ENCODE data around the gene MBD2.
"Not testable (repeated sequence)": the region's sequence is repeated elsewhere in the genome, so short reads cannot be mapped to it uniquely, and the experiment has no call there.

Gene MBD2

DNA sequence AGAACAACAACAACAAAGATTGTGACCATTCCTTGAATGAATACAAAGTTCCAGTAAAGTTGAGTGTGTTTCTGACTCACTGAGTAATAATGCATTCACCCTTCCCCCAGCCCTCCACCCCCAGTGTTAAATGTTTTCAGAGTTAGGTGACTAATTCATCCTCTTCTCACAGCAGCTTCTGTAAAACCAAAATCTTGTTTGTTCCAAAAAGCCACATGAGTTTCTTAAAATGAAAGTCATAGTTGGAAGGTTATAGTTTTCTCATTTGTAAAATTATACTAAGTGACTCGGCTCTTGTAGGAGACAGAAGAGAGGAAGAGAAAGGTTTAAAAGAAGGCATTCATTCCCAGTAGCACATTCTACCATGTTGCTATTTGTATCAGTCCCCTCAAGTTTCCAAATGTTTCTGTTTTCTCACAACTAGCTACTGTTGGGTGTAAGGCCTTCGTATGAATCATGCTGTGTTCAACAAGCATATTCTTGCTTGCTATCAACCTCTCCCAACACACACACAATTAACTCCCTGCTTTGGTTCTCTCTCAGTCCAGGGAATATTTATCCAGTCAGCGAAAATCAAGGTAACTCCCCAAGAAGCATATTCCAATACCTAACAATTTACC, 75.3 kb downstream of the MBD2 start:
- no peak for DNase-seq (ENCODE audit: low spot score)

DNA sequence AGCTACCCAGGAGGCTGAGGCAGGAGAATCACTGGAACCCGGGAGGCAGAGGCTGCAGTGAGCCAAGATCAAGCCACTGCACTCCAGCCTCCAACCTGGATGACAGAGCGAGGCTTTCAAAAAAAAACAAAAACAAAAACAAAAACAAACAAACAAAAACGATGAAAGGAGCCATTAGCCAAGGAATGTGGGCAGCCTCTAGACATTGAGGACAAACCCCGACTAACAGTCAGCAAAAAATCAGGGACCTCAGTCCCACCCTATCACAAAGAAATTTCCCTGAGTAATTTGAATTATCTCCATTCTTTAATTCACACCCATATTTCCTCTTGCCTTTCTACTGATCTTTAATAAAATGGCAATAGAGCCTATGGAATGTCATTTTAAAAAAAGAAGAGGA, 75.8 kb downstream of the MBD2 start:
- DNase-seq (ENCODE audit: low spot score) = no peak

DNA sequence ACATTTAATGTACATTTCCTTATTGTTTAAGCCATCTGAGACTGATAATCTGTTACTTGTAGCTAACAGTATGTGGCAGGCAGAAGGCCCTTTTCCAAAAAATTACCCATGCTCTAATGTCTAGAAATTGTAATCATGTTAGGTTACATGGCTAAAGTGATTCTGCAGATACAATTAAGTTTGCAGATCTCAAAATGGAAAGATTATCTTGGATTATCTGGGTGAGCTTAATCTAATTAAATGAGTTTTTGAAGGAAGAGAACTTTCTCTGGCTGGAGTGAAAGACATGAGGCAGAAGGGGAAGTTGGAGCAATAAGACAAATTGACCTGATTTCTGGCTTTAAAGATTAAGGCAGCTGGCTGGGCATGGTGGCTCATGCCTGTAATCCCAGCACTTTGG, 76.3 kb downstream of the MBD2 start:
- DNase-seq (ENCODE audit: low spot score) = no peak

DNA sequence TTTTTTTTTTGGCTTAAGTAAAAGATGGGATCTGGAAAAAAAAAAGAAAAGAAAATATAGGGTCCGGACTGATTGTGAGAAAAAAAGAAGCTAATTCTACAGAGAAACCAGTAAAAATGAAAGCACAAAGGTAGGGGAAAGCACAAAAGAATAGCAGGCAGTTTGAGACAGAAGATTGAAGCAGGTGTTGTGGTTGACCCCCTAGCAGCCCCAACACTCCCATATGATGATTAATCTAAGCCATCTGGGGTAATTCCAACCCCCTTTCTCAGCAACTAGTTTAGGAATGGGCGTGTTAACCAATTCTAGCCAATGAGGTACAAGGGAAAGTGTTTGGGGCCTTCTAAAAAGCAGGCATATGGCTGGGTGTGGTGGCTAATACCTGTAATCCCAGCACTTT, 77.0 kb downstream of the MBD2 start:
- no peak for DNase-seq (ENCODE audit: low spot score)

DNA sequence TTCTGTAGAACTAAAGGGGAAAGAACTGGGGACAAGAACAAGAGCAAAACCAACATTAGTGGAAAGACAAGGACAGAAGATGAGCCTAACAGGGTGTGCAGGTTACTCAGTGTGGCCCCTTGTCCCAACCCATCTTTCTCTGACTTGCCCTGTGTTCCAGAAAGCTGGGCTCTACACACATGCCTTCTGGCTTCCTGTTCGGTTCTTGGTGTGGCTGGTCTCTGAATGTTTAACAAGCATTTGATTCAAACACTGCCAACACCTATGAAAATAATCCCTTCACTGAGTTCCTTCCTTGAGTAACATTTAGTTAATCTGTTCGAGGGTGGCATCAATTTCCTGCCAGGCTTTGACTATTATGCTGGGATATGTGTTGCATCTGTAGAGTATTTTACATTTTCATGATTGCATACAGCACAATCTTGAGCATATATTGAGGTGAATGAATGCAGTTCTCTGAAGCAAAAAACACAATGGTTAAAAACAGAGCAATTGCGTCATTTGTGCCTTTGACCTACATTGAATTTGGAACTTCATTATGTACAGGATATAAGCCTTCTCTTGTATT, 83.3 kb downstream of the MBD2 start:
- DNase-seq (ENCODE audit: low spot score) = no peak

DNA sequence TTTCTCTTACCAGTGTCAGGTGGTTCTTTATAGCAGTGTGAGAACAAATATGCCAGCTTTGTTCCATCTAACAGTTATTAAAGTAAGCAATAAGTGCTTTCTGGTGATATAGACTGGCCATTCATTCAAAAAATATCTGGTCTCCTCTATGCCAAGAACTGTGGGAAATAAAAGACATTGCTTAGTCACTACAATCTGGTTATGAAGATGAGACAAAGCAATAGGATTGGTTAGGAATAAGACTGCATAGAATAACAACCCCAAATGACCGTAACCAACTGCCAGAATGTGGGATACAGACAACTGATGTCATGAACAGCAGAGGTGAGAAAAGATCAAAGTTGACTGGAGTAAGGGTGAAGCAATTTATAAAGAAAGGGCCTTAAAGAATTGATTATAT, 83.8 kb downstream of the MBD2 start:
- no peak for DNase-seq (ENCODE audit: low spot score)

DNA sequence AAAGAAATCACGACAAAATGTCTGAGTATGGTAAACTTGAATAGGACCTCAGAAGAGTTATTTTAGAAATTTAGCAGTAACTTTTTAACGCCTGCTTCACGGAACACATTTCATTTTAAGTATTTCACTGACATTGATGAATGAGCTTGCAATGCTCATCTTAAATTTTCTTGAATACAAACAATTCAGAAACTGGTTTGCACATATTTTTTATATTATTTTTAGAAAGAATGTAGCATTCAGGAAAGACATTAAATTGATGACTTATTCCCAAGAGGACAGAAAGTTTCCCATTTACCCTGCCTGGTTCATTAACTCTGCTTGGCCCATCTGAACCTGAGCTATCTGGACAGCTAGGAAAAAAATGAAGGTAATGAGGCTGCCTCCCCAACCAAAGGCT, 89.3 kb downstream of the MBD2 start:
- DNase-seq (ENCODE audit: low spot score) = no peak

DNA sequence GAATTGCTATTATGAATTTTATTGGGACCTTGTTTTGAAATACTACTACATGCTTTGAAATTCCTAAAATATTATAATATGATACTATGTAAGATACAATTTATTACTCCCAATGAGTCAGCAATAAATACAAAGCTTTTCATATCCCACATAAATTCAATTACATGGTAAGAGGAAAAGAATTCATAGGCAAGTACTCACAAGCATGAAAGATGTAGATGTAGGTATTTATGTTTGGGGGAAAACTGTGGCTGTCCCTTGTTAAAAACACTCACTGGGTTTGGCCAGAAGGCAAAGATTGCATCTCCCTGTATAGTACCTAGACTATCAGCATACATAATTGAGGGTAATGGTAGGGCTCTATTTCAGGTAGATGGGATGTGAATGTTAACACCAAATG, 90.4 kb downstream of the MBD2 start:
- no peak for DNase-seq (ENCODE audit: low spot score)

DNA sequence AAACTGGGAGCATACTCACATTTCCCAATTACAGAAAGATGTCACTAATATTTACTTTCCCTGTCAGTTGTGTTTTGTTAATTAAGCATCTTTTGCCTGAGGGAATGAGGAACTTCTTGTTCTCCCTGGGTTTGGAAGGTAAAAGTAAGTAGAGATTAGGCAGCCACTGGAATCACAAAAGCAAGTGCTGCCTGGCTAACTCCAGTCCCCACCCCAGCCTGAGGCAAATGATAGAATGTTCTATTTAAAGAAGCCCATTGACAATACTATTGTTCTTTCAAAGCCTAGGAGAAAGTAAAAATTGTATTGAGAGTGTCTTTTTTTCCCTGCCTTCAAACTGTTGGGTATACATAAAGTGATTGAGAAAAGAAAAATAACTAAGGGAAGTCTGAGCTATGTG, 93.8 kb downstream of the MBD2 start:
- DNase-seq (ENCODE audit: low spot score) = no peak

DNA sequence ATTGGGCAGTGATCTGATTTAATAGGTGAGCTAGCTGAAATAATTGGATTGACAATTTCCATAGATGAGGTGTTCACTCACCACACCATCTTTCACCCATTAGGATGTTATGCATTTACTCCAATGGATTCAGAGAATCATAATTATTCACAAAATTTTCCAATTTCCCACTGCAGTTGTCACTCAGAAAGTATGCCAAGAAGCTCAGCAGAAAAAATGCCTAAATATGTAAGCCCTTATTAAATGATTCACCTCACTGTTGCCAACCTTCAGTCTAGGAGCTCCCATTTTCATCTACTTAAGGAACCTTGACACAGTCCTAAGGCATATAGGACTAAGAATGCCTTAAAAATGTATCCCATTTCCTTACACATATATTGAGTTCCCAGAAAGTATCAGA, 94.3 kb downstream of the MBD2 start:
- no peak for DNase-seq (ENCODE audit: low spot score)

DNA sequence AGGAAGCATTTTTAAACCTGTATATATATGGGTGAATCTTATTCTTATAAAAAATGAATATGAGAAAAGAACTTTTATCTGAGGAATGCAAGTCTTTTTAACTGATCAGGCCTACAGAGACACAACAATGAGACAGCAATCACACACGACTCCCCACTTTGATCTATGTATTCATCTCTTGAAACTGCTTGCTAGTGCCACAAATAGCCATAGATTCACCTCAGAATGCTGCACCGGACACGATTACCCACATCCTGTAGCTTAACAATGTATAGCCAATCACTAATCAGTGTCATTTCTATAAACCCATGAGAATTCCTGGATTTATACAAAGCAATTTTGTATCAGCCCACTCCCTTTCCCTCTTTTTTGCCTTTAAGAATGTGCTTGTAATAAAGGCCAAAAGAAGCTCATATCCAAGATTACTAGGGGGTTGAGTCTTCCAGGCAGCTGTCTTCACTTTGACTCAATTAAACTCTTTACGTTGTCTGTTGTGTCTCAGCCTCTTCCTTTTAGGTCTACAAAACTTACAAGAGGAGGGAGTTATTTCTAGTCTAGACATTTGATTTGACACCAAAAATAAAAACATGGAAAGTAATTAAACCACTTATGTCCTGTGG, 94.9 kb downstream of the MBD2 start:
- no peak for DNase-seq (ENCODE audit: low spot score)

DNA sequence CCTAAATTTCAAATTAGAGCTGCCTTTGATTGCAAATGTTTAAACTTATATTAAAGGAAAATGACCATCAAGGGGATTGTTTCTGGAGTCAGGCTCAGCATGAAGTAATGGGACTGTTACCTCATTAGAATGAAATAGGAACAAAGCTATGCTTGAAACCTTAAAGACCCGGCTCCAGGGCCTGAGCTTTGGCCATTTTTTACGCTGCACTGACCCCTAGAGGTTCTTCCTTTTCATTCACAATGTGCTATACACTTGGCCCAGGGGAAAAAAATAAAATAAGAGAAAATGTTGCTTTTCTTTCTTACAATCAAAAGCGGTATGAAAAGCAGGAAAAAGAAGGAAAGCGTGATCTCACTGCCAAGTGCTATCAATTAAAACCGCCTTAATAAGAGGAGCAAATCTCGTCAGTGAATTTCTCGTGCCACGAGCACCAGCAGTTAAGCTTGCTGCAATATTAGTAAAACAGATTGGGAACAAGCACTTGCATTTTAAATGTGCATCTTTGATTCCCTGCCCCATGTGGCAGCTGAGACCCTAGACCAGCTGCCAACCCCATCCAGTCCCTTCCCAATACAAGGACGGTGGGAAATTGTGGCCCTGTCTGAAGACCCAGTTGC, 96.6 kb downstream of the MBD2 start:
- DNase-seq (ENCODE audit: low spot score) = no peak

DNA sequence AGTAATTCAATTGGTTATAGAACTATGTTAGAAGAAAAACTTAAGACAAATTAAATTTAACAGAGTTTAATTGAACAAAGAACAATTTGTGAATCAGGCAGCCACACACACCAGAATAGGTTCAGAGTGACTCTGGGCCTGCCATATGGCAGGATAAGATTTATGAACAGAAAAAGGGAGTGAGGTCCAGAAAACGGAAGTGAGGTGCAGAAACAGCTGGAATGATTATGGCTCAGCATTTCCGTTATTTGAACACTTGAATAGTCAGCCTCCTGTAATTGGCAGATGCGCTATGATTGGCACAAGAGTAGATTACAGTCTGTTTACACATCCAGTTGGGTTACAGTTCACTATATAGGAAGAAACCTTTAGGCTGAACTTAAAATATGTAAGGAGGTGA, 99.0 kb downstream of the MBD2 start:
- DNase-seq (ENCODE audit: low spot score) = no peak

DNA sequence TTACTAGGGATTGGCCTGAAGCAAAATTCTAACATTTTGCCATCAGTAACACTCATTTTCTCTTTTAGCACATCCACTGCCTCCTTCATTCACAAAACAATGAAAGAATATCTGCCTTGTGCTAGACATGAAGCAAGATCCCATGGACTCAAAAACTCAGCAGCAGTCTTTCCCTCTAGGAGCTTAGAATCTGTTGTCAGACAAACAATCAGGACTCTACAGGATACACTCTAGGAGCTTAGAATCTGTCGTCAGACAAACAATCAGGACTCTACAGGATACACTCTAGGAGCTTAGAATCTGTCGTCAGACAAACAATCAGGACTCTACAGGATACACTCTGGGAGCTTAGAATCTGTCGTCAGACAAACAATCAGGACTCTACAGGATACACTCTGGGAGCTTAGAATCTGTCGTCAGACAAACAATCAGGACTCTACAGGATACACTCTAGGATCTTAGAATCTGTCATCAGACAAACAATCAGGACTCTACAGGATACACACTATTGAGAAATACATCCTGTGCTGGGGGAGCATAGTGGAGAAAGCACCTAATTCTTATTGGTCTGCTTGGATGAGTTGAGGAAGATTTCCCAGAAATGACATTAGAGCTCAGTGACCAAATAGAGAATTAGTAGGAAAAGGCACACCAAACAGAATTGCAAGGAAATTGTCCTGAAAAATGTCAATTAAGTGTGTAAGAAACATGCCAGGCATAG, 100.6 kb downstream of the MBD2 start:
- not testable (repeated sequence) for DNase-seq (ENCODE audit: low spot score)

DNA sequence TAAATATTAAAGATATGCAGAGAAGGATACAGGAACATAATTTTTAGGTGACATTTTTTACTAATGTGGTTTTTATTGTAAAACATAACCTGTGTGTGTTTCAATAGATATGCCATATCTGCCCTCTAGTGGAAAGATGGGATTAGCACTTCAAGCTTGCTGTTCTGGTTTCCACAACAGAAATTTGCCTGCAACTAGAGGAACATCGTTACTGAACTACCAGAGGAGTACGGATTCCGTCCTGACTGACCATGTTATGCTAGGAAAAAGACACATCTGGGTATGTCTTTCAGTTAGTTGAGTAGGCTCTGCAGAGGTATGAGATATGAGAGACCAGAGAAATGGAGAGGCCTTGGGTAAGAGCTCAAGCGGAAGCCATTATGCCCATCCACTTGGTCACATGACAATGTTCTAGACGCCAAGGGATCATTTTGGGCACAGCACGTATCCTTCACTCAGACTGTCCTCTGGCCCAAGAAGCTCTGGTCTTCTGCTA, 104.9 kb downstream of the MBD2 start:
- peak; percentile 25 for DNase-seq (ENCODE audit: low spot score)

DNA sequence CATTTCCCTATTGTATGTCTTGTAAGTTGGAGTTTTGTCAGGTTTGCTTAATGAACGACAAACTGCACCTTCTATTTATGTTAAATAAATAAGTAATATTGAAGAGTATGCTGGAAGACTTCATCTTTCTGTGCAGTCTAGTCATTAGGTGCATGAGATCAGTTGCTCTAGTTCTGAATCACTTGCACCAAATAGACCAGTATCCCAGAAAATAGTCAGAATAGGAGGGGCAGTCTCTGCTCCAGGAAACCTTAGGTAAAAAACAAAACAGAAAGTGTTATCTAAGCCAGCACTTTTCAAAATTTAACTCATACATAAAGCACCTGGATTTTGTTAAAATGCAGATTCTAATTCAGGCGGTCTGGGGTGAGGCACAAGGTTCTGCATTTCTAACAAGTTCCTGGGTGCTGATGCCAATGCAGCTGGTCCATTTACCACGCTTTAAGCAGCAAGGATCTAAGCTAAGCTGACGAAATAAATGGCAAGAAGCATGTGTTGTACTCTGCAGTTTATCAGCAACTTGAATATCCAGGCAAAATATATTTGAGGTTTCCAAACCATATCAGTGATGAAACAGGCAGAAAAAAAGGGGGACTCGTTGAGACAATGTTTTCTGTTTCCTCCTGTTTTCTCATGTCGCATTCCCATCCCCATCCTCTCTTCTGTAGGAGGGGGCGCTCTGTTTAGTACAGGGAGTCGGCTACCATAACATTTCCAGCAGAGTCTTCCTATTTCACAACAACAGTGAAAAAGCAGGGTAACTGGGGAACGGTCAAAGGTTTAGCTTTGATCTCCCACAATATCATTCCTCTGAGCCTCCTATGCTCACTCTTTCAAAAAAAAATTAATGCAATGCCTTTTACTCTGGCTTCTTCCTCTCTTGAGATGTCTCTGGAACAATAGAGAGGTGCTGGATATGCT, 106.4 kb downstream of the MBD2 start:
- DNase-seq (ENCODE audit: low spot score) = no peak

DNA sequence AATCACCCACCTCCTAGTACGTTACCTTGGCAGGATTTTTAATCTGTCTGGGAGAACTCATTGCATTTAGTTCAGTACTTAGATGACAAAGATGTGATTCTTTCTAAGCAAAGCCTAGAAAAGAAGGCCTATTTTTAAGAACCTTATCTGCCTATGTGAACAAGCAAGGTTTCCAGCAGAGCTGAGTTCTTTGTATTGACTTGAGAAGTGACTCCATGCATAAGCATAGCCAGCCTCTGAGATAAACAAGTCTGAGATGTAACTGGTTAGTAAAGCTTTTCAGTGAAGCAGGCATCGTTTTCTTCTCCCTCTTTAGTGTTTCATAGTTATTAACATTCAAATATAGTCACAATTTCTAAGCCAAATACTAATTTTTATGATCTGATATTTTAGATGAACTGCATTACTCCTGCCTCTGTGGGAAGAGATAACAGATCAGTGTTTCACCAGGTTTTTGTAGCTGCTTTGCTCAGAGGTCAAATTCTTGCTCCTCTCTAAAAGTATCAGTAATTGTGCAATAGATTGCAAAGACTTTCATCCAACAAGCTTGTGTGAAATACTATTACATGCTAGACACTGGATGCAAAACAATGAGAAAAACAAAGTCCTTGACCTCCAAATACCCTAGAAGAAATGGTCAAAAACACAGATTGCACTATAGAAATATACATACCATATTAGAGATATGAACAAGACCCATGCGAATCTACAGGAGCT, 107.8 kb downstream of the MBD2 start:
- no peak for DNase-seq (ENCODE audit: low spot score)

DNA sequence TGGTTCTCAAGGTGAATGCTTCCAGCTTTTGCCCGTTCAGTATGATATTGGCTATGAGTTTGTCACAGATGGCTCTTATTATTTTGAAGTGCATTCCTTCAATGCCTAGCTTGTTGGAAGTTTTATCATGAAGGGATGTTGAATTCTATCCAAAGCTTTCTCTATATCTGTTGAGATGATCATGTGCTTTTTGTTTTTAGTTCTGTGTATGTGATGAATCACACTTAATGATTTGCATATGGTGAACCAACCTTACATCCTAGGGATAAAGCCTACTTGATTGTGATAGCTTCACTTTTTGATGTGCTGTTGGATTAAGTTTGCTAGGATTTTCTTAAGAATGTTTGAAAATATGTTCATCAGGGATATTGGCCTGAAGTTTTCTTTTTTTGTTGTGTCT, 112.1 kb downstream of the MBD2 start:
- no peak for DNase-seq (ENCODE audit: low spot score)

DNA sequence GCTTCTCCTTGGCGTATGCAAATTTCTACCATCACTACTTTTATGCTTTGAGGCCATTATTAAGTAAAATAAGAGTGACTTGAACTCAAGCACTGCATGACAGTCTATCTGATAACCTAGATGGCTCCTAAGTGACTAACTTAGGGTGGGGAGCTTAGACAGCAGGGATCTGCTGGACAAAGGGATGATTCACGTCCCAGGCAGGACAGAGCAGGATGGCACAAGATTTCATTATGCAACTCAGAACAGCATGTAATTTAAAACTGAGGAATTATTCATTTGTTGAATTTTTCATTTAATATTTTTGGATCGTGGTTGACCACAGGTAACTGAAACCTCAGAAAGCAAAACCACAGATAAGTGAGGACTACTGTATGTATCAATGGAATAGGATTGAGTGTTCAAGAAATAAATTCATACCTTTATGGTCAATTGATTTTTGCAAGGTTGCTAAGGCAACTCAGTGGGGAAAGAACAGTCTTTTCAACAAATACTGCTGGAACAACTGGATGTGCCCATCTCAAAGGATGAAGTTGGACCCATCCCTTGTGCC, 115.3 kb downstream of the MBD2 start:
- no peak for DNase-seq (ENCODE audit: low spot score)

DNA sequence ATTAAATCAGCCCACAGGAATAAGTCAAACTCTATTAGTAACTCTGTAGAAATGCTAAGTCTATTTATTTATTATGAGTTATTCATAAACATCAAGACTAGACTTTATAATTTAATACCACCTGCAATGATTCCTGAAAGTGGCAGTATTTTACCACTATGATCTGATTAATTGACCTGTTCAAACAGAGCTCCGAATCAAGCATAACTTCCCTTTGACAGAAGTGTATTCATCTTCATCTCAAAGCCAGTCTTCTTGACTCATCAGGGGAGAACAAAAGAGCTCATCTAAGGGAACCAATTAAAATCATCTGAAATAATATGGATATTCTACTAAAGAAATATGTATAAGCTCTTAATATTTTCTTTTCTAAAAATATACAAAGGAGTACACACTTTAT, 122.3 kb downstream of the MBD2 start:
- DNase-seq (ENCODE audit: low spot score) = no peak
